Liver (tissue), 3 donors: ENCODE measurements around the gene SMOC1.

Source experiments
- FOXA2 ChIP-seq: IDR thresholded peaks from 2 replicates; pipeline ENCODE4 v1.6.1; 2016; ENCODE audit warnings: antibody characterized with exemption
- NR2F2 ChIP-seq: IDR thresholded peaks from 2 replicates; pipeline ENCODE4 v1.6.1; 2016; ENCODE audit warnings: antibody characterized with exemption
- RAD21 ChIP-seq, 2 donors: IDR thresholded peaks; 2 replicates each; pipeline ENCODE4 v1.6.1; 2016; ENCODE audit warnings: antibody characterized with exemption in 2 of 2, mild to moderate bottlenecking in 2 of 2
- TAF1 ChIP-seq: conservative IDR thresholded peaks from 2 replicates; pipeline ENCODE4 v1.6.1; 2016; ENCODE audit warnings: antibody characterized with exemption, mild to moderate bottlenecking
- TF ChIP-seq, protein P1 (sequence below): fragments of 150-350 bp; IDR thresholded peaks from 2 replicates; pipeline ENCODE4 v1.5.1; 2017; ENCODE audit warnings: improper control_type of control experiment, low read depth, low read length; ENCODE audit not compliant: missing input control
- TF ChIP-seq, protein P2 (sequence below): IDR thresholded peaks from 2 replicates; pipeline ENCODE4 v1.6.1; 2016; ENCODE audit warnings: antibody characterized with exemption
- donor health status: healthy.
- donor health status: healthy.

DNA sequence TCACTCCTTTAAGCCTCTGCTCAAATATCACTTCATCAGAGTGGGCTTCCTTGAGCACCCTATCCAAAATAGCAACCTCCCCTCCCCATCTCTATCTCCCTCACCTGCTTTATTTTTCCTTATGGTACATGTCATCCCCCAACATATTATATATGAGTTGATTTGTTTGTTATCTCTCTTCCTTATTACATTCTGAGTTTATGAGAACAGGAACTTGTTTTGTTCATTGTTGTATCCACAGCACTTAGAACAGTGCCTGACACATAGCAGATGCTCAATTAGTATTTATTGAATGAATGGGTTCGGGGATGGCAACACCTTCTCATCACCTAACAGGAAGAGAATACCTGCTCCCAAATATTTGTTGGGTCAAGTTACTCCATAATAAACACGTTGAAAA, 24.6 kb upstream of the SMOC1 start:
- TF ChIP-seq TAF1 (no peak), NR2F2 (no peak), RAD21 (IDR thresholded peaks at IDR 0.05) (no peak), FOXA2 (no peak)
- TF ChIP-seq, protein P1, sequence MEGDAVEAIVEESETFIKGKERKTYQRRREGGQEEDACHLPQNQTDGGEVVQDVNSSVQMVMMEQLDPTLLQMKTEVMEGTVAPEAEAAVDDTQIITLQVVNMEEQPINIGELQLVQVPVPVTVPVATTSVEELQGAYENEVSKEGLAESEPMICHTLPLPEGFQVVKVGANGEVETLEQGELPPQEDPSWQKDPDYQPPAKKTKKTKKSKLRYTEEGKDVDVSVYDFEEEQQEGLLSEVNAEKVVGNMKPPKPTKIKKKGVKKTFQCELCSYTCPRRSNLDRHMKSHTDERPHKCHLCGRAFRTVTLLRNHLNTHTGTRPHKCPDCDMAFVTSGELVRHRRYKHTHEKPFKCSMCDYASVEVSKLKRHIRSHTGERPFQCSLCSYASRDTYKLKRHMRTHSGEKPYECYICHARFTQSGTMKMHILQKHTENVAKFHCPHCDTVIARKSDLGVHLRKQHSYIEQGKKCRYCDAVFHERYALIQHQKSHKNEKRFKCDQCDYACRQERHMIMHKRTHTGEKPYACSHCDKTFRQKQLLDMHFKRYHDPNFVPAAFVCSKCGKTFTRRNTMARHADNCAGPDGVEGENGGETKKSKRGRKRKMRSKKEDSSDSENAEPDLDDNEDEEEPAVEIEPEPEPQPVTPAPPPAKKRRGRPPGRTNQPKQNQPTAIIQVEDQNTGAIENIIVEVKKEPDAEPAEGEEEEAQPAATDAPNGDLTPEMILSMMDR = no peak
- TF ChIP-seq, protein P2, sequence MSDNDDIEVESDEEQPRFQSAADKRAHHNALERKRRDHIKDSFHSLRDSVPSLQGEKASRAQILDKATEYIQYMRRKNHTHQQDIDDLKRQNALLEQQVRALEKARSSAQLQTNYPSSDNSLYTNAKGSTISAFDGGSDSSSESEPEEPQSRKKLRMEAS = no peak
